ENCODE data around the gene TAF6L.
"Not testable (repeated sequence)": the region's sequence is repeated elsewhere in the genome, so short reads cannot be mapped to it uniquely, and the experiment has no call there.

Gene TAF6L

DNA sequence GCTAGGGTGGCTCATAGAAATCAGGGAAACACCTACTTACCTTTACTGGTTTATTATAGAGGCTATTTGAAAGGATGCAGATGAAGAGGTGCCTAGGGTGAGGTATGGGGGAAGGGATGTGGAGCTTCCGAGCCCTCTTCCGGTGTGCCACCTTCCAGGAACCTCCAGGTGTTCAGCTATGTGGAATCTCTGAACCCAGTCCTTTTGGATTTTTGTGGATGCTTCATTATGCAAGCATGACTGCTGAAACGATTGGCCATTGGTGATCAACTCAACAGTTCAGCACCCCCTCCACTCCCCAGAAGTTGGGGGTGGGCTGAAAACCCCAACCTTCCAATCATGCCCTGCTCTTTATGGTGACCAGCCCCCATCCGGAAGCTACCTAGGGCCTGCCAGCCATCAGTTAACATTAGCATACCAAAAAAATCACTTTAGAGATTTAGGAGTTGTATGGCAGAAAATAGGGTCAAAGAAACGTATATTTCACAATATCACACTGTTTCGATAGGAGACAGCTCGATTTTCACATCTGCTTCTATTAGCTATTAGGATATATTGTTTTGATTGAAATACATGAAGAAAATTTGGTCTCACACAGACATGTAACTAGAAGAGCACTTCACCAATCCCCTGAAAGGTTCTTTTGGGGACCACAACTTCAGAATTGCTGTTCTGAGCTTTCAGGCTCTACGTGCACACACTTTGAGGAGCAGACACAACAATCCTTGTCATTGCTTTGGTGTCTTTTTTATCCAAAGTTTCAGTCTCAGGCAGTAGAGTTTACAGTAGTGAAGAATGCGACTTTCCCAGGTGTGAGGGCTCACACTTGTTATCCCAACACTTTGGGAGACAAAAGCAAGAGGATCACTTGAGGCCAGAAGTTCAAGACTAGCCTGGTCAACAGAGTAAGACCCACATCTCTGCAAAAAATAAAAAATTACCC lies 13.1 kb upstream of the TAF6L start:
- DNase-seq, result no peak

DNA sequence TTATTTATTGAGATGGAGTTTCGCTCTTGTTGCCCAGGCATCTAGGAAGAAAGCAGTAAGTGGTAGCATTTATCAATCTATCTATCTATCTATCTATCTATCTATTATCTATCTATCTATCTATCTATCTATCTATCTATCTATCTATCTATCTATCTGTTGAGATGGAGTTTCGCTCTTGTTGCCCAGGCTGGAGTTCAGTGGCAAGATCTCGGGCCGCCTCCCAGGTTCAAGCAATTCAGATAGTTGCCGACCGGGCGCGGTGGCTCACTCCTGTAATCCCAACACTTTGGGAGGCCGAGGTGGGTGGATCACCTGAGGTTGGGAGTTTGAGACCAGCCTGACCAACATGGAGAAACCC lies 10.3 kb upstream of the TAF6L start:
- not testable (repeated sequence) for DNase-seq

- DNase-seq, result no peak
These were observed 435 bp upstream of the TAF6L start for GRCh38 chr11:62770778-62771143.

GRCh38 chr11:62774407-62774806 lies 3.2 kb downstream of the TAF6L start:
- DNase-seq, result no peak

- DNase-seq, result no peak
These were observed 4.5 kb downstream of the TAF6L start for GRCh38 chr11:62775646-62776045.

DNA sequence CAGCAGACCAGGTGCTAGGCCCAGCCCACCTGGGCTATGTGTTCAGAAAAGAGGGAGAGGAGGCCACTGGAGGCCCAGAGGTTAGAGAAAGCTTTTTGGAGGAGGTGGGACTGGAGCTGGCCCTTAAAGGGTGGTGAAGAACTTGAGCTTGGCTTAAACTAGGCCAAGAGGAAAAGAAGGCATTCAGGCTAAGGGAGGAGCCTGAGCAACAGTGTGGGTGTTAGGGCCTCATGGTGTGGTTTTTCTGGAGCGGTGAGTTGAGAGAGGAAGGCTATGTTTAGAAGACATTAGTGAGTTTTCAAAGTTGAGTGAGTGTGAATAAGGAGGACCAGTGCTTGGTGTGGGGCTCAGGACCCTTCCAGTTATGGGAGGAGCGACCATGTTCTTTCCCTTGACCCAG lies 6.2 kb downstream of the TAF6L start:
- DNase-seq, result no peak

DNA sequence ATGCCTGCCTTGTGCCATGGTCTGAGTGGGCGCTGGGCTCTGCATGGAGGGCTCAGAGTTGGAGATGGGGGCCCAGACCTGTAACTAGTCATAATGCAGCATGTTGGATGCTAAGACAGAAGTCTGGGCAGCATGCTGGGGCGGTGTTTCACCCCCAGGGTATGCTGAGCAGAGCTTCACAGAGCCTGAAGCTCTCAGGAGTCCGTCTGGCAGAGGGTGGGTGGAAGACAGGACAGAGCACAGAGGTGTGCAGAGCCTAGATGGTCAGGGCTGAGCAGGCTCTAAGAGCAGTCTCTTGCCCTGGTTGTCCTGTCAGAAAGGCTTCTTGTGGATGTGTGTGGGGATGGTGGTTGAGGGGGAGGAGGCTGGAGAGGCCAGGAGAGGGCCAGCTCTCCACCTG lies 7.2 kb downstream of the TAF6L start:
- no peak for DNase-seq

DNA sequence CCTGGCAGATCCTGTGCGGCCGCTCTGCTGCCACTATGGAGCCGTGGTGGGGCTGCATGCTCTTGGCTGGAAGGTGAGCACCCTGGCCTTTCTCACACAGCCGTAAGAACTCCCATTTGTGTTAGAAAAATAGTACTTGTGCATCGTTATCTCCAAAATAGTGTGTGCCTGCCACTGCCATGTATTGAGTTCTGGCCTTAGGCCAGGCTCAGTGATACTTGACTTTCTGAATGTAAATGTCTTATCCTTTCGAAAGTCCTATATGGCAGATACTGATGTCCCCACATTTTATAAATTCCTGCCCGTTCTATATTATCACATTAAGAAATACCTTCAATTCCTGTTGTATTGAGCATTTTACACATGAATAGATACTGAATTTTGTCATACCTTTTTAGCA lies 11.6 kb downstream of the TAF6L start:
- no peak for DNase-seq

DNA sequence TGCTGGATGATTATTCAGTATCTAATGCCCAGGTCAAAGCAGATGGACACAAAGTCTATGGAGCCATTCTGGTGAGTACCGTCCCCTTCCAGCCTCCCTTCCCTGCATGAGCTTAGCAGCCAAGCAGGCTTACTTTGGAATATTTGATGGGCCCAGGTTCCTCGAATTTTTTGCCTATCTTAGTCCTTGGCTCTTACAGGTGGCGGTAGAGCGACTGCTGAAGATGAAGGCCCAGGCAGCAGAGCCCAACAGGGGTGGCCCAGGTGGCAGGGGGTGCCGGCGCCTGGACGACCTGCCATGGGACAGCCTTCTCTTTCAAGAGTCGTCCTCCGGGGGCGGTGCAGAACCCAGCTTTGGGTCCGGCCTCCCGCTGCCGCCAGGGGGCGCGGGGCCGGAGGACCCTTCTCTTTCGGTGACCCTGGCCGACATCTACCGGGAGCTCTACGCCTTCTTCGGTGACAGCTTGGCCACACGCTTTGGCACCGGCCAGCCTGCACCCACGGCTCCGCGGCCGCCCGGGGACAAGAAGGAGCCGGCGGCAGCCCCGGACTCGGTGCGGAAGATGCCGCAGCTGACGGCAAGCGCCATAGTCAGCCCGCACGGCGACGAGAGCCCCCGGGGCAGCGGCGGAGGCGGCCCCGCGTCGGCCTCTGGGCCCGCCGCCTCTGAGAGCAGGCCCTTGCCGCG lies 15.3 kb downstream of the TAF6L start:
- peak; percentile 82 for DNase-seq

GRCh38 chr11:62787005-62787759 lies 16.0 kb downstream of the TAF6L start, which contains the start of gene TMEM179B:
TSS of gene TMEM179B (plus strand) at chr11:62787402. CDS start at chr11:62787432, 30 bp downstream.
- DNase-seq, result peak; percentile 98

DNA sequence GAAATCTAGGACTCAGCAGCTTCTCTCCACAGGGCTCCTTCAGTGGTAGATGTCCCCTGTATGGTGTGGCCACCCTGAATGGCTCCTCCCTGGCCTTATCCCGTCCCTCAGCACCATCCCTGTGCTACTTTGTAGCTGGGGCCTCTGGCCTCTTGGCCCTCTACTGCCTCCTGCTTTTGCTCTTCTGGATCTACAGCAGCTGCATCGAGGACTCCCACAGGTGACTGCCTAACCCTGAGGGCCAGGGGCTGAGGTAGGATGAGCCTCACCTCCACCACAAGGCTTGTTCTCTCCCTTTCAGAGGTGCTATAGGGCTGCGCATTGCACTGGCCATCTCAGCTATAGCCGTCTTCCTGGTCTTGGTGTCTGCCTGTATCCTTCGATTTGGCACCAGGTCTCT lies 17.8 kb downstream of the TAF6L start:
- no peak for DNase-seq

GRCh38 chr11:62789576-62789975 lies 18.4 kb downstream of the TAF6L start:
- DNase-seq, result no peak

DNA sequence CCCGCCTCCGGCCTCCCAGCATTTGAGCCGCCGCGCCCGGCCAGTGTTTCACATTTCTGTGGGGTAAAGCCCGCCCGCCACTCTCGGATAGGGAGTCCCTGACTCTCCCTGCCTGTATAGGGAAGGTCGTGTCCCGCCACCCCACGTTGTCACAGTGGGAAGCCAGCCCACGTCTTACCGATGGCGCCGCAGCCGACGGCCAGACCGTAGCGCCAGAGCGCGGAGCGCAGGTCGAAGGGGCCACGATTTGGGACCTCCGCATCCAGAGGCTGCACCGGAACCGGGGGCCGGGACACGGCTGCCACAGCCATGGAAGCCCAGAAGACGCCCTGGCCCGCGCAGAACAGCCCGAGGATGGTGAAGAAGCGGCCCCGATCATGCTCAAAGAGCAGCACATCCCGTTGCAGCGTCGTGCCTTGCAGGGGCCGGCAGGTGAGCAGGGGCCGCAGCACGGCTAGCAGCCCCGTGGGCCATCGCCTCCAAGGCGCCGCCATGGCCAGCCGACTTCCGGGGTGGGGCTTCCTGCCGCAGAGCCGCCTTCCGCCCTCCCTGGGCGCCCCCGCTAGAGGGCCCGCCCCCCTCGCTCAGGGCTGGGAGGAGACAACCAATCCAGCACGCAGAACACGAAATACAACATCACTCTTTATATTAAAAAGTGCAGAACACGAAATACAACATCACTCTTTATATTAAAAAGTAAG lies 20.5 kb downstream of the TAF6L start, which contains the start of gene TMEM223:
Gene TMEM223 (minus strand): TSS at position 506 of the 701 bp plus-strand sequence. CDS start 12 bp downstream, at position 494.
- DNase-seq, result peak; percentile 95

DNA sequence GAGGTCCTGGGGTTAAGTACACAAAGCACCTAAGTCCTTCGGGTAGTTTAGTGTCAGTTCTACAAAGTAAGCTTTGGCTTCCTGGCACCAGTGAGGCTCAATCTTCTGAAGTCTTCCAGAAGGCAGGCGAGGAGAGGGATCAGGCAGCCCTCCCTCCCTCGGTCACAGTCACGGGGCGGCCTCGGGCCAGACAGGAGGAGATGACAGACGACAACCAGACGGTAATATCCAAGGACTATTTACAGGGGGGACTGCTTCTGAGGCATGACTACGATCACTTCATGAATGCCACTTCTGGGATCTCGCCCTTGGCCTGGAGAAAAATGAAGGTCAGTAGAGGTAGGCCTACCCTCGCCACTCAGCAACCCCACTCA lies 21.0 kb downstream of the TAF6L start:
- no peak for DNase-seq

DNA sequence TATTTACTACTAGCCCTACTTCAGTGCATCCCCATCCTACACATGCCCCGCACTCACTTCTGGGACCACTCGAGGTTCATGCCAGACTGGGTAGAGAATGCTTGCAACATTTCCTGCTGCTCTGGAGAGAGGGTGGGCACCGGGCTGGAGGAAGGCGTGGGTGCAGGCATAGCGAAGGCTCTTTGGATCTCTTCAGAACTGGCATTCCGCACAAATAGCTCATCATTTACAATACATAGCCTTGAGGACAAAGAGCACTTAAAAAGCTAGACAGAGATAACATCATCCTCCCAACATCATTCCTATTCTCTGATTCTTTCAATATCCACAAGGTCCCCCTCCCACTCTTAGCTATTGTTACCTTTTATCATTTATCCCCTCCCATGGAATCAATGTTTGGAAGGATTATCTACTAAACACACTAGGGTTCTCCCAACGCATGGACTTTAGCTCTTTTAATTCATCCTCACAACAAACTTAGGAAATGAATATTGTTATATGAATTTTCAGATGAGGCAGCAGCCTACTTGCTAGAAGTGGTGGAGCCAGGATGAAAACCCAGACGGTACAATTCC lies 23.1 kb downstream of the TAF6L start:
- DNase-seq, result no peak

- no peak for DNase-seq
These were observed 25.1 kb downstream of the TAF6L start for GRCh38 chr11:62796281-62796680.

DNA sequence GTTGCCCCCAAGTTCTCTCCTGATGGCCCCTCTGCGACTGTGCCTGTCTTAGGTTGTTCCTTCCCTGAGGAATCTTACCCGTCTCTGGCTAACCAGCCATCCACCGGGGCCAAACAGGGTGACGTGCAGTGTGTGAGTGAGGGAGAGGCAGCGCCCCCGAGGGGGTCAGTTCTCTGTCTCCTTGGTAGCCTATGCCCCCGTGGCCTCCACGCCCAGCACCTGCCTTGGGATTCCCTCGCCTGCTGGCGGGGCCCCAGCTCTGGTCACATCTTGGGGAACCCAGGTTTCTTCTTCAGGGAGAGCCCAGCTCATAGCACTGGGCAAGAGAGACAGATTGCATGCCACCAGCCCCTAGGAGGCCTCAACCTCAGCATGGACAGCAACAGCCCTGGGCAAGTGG lies 28.3 kb downstream of the TAF6L start:
- DNase-seq, result no peak

DNA sequence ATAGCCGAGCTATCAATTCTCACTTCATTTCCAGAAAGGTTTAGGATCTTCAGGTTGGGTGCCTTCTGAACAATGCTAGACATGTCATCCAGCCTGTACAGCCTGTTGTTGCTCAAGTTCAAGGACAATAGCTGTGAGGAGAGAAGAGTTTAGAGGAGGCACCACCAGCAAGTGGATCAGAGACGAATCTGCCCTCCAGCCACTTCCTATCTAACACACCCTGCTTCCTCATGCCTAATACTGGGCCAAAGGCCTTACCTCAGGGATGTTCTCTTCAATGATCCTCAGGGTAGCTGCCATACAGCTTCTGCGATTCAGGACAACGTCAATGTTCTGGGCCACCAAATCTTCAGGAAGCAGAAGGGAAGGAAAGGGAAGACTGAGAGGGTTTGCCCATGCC lies 29.9 kb downstream of the TAF6L start:
- no peak for DNase-seq

GRCh38 chr11:62804310-62805075 lies 33.3 kb downstream of the TAF6L start:
- DNase-seq, result no peak

DNA sequence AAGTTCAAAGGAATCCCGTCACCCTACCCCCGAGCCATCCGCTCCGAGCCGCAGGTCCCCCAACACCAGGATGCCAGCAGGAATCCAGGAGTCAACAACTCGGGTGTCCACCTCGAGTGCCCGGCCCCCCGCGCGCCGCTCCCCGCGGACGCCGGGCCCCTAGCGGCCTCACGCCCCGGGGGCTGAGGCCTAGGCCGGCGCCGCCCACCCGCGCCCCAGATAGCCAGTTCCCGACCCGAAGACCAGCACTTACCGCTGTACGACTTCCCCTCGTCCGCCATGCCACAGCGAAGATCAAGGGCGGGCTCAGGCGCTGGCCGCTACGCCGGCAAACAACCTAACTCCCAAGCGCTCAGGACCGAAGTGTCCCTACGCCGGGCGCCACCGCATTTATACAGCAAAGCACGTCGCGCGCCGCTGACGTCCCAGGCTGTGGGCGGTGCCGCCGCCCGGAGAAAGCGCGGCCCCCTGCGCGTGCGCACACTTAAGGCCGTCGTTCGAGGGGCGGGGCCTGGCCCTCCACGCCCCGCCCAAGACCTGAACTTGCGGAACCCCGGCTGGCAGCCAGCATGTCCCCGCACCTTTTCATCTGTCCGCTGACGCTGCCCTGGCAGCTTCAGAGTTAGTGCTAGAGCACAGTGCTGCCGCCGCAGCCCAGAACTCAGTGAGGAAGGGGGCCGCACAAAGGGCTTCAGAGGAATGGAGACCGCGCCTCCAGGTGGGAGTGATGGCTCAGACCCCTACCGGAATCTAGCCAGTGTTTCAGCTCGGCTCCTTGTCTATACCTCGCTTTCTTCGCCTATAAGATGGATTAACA lies 34.1 kb downstream of the TAF6L start, which contains the start of gene NXF1:
Gene NXF1 (minus strand): TSS at position 365 of the 817 bp plus-strand sequence. CDS start 84 bp downstream, at position 281.
- DNase-seq, result peak; percentile 99
